Epidermal melanocyte (primary cell): ENCODE measurements around the gene PSMD4.
"Not testable (repeated sequence)": the region's sequence is repeated elsewhere in the genome, so short reads cannot be mapped to it uniquely, and the experiment has no call there.

Experiments used
- DNase-seq: peaks from one replicate; pipeline ENCODE4 v3.0.0; 2011; ENCODE audit warnings: low spot score; ENCODE audit not compliant: insufficient read length

Gene PSMD4

DNA sequence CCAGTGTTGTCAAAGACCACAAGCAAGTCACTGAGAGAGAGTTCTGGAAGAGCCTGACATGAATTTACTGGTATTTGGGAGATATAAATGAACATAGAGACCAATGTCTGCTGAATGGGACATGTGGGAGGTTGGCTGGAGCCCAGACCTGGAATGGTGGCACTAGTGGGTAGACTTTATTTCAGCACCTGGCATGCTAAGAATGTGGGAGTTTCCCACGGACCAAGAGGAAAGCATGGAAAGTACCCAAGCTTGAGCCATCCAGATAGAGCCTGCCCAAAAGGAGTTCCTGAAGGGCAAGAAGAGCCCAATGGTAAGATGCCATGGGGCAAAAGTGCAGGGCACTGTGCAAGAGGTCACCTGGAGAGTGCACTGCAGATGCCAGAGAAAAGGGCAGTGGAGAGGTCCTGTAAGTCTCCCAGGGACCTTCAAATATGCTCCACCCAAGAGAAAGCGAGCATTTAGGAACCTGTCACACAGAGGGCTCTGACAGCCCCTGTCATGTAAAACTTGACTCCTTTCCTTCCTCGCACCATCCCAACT, 19.5 kb downstream of the PSMD4 start:
- no peak for DNase-seq

GRCh38 chr1:151275341-151275740, 20.8 kb downstream of the PSMD4 start:
- not testable (repeated sequence) for DNase-seq

DNA sequence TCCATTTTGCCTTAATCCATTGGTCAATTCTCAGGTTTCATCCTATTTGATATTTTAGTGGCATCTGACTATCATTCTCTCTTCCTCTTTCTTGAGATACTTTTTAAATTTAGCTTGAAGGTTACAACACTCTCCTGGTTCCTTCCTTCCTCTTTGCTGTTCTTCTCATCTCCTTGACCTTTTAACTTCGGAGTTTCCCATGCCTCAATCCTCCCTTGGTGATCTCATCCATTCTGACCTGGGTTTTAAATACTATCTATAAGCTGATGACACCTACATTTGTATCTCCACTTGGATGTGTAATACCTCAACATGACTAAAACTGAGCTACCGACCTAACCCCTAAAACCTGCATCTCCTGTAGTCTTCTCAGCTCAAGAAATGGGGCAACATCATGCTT, 22.7 kb downstream of the PSMD4 start:
- no peak for DNase-seq

GRCh38 chr1:151281225-151281968, 26.9 kb downstream of the PSMD4 start:
- peak; percentile 94 for DNase-seq

GRCh38 chr1:151281969-151282882, 27.7 kb downstream of the PSMD4 start, which contains the start of gene ZNF687:
Gene ZNF687, plus strand, starts transcription at chr1:151282299. Its CDS starts 3,993 bp downstream, at chr1:151286292.
- peak; percentile 99 for DNase-seq

DNA sequence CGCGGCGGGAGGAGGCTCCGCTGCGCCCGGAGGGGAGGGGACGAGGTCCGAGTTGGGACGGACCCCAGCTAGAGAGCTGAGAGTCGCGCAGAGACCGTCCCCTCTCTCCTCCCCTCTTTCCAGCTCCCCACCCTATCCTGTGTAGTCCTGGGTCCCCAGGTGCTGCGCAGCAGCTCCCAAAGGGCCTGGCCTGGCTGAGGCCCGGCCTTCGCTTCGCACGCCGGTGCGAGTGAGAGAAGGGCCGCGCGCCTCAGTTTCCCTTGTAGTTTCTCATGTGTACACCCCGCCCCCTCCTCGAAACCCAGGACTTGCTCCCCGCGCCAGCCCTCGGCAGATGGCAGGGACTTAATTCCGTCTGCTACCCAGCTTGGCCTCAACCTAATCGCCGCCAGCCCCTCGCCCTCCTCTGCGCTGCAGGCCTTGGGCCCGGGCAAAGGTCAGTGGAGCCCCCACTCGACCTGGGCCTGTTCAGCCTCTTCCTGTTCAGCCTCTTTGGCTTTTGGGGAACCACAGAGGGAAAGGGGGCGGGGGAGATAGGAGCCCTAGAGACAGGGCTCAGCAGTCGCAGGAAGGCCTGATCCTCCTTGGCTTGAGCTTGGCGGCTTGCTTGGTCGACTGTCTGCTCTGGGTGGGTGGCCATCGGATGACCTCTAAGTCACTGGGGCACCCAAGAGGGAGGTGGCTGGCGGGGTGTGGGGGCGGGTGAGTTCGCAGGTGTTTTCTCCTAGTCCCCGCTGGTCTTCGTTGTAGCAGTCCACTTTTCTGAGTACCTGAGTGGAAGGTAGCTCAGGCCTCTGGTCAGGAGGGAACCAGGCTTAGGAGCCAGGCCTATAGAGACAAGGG, 28.6 kb downstream of the PSMD4 start:
- DNase-seq, result no peak

- DNase-seq, result no peak
Measured at GRCh38 chr1:151284013-151284577, 29.6 kb downstream of the PSMD4 start.

- no peak for DNase-seq
Measured at GRCh38 chr1:151286619-151287340, 32.2 kb downstream of the PSMD4 start.

GRCh38 chr1:151287341-151287699, 32.8 kb downstream of the PSMD4 start:
- DNase-seq, result no peak

GRCh38 chr1:151287767-151288500, 33.4 kb downstream of the PSMD4 start:
- DNase-seq, result no peak

DNA sequence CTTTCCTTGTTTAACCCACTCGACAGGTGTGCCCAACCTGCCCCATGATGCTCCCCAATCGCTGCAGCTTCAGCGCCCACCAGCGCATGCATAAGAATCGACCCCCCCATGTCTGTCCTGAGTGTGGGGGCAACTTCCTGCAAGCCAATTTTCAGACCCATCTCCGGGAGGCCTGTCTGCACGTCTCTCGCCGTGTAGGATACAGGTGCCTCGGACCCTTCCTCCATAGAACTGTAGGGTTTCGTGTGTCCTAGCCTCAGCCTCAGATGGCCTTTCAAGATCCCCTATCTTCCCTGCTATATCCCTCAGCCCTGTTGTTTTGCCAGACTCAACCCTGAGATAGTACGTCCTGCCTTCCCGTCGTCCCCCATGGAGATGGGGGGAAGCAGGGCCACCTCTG, 34.0 kb downstream of the PSMD4 start:
- no peak for DNase-seq

DNA sequence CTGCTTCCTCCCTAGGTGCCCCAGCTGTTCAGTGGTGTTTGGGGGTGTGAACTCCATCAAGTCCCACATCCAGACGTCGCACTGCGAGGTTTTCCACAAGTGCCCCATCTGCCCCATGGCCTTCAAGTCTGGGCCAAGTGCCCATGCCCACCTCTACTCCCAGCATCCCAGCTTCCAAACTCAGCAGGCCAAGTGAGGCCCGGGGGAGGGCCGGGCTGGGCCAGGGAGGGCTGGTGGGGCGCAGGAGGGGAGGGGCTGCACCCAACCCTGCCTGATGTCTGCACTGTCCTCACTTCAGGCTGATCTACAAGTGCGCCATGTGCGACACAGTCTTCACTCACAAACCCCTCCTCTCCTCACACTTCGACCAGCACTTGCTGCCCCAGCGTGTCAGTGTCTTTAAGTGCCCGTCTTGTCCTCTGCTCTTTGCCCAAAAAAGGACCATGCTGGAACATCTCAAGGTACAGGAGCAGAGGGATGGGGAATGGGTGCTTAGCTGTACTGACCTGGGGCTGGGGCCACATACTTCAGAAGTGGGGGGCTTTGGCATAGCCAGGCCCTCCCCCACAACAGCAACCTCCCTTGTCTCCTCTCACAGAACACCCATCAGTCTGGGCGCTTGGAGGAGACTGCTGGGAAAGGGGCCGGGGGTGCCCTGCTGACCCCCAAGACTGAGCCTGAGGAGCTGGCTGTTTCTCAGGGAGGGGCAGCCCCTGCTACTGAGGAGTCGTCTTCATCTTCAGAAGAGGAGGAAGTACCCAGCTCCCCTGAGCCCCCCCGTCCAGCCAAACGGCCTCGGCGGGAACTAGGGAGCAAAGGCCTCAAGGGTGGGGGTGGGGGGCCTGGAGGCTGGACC, 34.8 kb downstream of the PSMD4 start:
- DNase-seq, result no peak

DNA sequence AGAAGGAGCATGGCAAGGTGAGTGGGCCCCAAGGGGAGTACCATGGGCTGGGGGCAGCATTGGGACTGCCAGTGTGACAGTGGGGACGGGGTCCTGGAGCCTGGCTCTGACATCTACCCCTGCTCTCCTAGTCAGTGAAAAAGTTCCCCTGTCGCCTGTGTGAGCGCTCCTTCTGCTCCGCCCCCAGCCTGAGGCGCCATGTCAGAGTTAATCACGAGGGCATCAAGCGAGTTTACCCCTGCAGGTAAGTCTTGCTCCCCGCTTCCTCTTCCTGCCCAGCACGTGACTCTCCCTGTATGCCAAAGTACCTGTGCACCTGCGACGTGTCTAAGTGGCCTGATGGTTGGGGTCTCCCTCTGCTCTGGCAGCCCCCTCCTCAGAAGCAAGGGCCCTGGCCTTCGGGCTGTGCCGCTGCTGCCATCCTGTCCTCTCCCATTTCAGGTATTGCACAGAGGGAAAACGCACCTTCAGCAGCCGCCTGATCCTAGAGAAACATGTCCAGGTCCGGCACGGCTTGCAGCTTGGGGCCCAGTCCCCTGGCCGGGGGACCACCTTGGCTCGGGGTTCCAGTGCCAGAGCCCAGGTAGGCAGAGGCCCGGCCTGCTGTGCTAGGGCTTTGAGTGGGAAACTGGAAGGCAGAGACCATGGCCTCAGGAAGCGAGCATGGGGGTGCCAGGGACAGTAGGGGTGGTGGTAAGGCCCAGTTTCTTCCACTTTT, 35.6 kb downstream of the PSMD4 start:
- DNase-seq, result no peak

DNA sequence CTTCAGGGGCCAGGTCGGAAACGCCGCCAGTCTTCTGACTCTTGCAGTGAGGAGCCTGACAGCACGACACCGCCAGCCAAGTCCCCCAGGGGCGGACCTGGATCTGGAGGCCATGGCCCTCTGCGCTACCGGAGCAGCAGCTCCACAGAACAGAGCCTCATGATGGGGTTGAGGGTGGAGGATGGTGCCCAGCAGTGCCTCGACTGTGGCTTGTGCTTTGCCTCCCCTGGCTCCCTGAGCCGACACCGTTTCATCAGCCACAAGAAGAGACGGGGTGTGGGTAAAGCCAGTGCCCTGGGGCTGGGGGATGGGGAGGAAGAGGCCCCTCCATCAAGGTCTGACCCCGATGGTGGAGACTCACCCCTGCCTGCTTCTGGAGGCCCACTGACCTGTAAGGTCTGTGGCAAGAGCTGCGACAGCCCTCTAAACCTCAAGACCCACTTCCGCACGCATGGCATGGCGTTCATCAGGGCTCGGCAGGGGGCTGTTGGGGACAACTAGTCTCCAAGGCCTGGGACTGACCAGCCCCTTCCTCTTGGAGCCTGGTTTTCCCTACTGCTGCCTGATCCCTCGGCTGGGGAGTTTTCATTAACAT, 36.3 kb downstream of the PSMD4 start:
- no peak for DNase-seq

DNA sequence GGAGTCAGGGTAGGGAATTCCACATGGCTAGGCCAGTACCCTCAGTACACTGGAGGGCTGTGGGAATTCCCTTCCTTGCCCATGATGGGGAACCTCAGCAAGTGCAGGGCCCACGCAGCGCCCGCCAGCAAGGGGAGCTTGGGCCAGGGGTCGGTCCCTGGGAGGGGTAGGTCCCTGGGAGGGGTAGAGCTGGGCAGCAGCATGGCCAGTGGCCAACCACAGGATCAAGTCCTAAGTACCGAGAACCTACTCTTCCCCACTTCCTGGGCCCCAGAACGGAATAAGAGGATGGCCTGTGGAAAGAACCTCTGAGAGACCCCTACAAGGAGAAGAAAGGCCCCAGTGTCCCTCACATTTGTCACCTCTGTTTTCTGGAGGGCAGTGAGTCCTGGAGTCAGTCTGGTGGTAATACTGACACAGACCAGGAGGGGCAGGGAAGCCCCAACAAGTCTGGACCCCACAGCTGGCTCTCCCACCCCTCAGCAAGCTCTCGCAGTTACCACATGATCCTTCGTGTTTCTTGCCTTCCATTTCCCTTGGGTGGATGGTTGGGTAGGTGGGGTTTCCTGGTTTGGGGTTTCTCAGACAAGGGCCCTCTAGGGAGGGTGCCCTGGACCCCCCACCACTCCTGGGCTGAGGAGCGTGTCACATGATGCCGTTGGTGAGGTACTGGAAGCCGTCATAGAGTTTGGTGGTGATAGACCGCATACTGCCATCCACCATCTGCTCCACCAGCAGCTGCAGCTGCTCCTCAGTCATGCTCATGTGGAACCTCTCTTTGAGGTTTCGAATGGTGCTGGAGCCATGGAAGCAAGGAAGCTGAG, 37.9 kb downstream of the PSMD4 start:
- DNase-seq, result no peak

DNA sequence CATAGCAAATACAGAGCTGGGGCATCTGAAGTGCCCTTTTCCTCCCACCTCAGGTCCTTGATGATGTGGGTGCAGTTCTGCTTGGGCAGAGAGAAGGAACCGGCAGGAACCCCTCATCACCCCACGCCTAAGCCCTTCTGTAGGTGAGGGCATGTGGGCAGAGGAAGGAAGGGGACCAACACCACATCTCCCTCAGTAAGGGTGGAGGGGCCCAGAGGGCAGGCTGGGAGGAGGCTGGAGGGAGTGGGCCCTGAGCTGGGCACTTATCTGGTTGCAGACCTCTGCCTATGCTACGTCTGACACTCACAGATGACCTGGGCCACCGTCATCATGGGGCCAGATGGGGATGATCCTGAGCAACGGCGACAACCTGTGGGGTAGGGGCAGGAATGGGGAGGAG, 38.6 kb downstream of the PSMD4 start:
- DNase-seq, result no peak
